Fibroblast of the aortic adventitia (primary cell): ENCODE results near the gene PHF8. TPM values are rescaled to one million over a fixed set of nuclear protein-coding genes. Genes with fewer than 3 reads are reported as not detected.
A peak's percentile ranks its signal among the peaks of the same experiment; 100 is the strongest.

ENCODE experiments used
- DNase-seq: peaks from one replicate; pipeline ENCODE4 v3.0.0-alpha.2; 2010; ENCODE audit warnings: low read depth
- H3K4me3 ChIP-seq: 2 replicates; pipeline ENCODE4 v1.5.1; 2011; ENCODE audit warnings: low read depth, mild to moderate bottlenecking, control low read depth, low read length, moderate library complexity
- small RNA-seq: library from RNA; depleted of rRNA; stranded (forward); fragments of <200 nt; gene quantifications from one replicate; pipeline ENCODE3, GENCODE V24; 2012
- total RNA-seq: library from RNA; depleted of rRNA; stranded (reverse); fragments of >200 nt; gene quantifications from 2 replicates; pipeline ENCODE4 v1.2.3, GENCODE V29; 2012; ENCODE audit warnings: low replicate concordance
- TF ChIP-seq, protein P1 (sequence below): IDR thresholded peaks from 2 replicates; pipeline ENCODE4 v1.5.1; 2011; ENCODE audit warnings: mild to moderate bottlenecking, low read length, control low read depth, inconsistent platforms; ENCODE audit not compliant: insufficient read depth

Gene PHF8
- total RNA-seq, 1 donor: 13.8 TPM

DNA sequence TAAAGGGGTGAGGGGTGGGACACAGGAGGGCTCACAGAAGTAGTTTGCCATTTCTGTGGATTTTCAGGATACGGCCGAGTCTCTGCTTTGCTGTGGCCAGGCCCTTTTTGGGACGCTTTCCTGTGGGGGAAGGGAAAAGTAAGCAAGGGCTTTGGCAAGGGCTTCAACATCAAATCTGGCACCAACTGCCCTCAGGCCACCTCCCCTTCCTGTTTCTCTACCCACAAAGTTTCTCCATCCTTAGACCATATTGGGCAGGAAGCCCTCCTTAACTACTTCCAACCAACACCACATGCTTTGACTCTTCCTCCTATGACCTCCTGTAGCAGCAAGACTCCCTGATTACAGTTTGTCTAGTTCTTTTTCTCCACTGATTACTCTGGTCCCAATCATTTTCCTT, 105.1 kb downstream of the PHF8 start:
- TF ChIP-seq, protein P1, sequence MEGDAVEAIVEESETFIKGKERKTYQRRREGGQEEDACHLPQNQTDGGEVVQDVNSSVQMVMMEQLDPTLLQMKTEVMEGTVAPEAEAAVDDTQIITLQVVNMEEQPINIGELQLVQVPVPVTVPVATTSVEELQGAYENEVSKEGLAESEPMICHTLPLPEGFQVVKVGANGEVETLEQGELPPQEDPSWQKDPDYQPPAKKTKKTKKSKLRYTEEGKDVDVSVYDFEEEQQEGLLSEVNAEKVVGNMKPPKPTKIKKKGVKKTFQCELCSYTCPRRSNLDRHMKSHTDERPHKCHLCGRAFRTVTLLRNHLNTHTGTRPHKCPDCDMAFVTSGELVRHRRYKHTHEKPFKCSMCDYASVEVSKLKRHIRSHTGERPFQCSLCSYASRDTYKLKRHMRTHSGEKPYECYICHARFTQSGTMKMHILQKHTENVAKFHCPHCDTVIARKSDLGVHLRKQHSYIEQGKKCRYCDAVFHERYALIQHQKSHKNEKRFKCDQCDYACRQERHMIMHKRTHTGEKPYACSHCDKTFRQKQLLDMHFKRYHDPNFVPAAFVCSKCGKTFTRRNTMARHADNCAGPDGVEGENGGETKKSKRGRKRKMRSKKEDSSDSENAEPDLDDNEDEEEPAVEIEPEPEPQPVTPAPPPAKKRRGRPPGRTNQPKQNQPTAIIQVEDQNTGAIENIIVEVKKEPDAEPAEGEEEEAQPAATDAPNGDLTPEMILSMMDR: no peak
- no peak for DNase-seq
- no peak overlapping the region for H3K4me3 ChIP-seq

DNA sequence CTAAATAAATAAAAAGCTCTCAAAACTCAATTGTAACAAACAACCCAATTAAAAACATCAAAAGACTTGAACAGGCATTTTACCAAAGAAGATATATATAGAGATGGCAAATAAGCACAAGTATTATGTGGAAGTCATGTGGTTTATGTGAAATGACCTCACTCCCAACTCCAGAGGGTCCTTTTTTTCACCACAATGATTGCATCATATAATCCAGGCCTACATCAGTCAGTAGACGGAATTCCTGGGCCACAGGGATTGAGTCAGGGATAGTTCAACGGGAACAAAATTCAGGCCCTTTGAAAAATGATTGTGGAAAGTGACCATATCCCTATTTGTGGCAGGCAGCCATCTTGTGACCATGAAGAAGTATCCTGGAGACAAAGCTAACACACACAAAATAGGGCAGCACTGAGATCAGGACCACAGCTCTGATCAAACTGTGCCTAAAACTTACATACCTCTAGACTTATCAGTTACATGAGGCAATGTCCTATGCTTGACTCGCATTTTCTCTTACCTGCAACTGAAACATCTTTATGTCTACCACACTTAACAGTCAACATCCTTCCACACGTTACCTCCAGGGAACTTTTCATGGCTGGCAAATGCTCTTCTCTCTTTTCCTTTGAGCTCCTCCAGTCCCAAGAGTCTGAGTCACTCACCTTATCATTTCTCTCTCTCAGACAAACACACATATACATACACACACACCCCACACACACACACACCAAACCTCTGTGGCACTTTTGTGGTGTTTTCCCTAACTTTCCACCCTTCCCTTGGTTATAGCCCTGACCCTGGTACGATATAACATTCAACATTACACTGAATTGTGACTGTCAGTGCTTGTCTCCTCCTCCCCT, 113.5 kb downstream of the PHF8 start:
- H3K4me3 ChIP-seq: no peak overlapping the region
- peak; percentile 77 for DNase-seq
- TF ChIP-seq, protein P1: no peak

DNA sequence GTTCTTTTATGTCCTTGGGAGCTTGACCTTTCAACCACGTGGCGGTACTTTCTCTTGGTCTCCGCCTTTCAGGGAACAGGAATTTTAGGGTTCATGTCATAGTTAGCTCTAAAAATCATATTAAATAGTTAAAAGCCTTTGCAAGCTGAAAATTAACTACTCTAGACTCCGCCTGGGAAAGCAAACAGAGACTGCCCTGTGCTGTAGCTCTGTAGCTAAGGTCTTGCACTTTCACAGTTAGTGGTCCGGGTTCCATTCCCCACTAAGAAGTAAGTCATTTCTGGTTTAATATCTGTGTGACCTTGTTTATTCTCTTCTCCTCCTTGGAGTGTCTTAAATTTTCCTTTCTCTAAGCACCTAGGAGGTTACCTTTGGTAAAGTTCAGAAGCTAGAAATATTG, 118.2 kb downstream of the PHF8 start:
- TF ChIP-seq, protein P1: no peak
- DNase-seq: no peak
- H3K4me3 ChIP-seq: no peak overlapping the region

DNA sequence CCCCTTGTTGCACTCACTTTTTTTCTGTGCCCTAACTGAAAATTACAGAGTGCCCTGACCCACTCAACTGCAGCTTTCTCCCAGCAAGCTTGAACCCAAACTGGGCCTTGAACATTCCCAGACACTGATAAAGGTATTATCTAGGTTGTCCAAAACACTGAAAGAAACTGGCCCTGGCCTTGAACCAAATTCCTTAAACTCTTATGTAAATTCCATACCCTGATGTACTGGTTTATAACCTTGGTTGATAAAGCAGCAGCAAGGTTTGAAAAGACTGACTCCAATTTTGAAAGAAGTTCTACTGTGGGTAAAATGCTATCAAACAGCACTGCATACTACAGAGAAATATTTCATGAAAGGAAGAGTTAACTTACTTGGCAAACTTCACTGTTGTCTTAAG, 125.6 kb downstream of the PHF8 start:
- no peak overlapping the region for H3K4me3 ChIP-seq
- TF ChIP-seq, protein P1: no peak
- DNase-seq: peak; percentile 37

DNA sequence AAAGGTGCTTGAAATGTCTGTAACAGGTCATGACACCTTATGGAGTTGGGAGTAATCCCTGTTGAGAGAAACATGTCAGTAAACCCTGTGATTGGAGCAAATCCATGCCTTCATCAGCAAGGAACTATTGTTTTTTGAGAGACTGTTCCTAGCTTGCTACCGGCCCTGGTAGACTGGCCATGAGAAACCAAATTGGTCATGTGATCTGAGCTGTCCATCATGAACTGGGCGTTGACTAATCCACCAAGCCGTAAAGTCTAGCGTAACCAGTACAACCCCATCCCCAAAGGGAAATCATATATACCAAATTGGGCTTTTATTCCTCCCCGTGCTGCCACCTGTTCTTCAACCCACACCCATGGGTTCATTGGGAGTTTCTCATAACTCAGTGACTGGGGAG, 143.7 kb downstream of the PHF8 start:
- no peak overlapping the region for H3K4me3 ChIP-seq
- no peak for DNase-seq
- TF ChIP-seq, protein P1: no peak

DNA sequence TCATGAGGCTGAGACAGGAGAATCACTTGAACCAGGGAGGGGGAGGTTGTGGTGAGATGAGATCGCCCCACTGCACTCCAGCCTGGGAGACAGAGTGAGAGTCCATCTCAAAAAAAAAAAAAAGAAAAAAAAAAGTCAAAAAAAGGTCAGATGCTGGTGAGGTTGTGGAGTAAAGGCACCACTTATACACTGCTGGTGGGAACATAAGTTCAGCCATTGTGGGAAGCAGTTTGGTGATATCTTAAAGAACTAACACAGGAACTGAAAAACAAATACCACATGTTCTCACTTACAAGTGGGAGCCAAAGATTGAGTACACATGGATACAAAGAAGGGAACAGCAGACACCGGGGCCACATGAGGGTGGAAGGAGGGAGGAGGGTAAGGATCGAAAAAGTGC, 149.0 kb downstream of the PHF8 start:
- no peak overlapping the region for H3K4me3 ChIP-seq
- TF ChIP-seq, protein P1: no peak
- no peak for DNase-seq

Small RNAs within 50 kb of the gene (small RNA-seq; reads per million reads assigned to genes)
- 0.19 reads per million for gene RNA5SP505

Other genes starting within 250 kb of the PHF8 start
- gene FAM120C, start 138.8 kb upstream of the PHF8 start, total RNA-seq: 4.2 and 10.5 TPM in 2 replicates